ENCODE data around the gene PJA2.
A peak's percentile ranks its signal among the peaks of the same experiment; 100 is the strongest.

Gene PJA2

GRCh38 chr5:109394806-109395205 lies 15.0 kb downstream of the PJA2 start:
- H3K27me3 ChIP-seq = no peaks in the 10 kb centered on the region
- H3K27ac ChIP-seq = peak overlapping the region; percentile 58
- no peak overlapping the region for H3K4me3 ChIP-seq (ENCODE audit: low read depth in 1 of 2, low read length in 1 of 2)
- H3K9me3 ChIP-seq = no peaks in the 10 kb centered on the region
- peaks cover 34 to 38% of the 10 kb centered on the region in 2 experiments for H3K4me1 ChIP-seq (ENCODE audit: control insufficient read depth in 1 of 2, insufficient read depth in 1 of 2, low read depth in 1 of 2, low read length in 1 of 2)
- no peak for TF ChIP-seq CTCF (IDR thresholded peaks at IDR 0.05)
- H3K36me3 ChIP-seq = no peaks in the 10 kb centered on the region

- Histone ChIP-seq H3K36me3 (no peaks in the 10 kb centered on the region), H3K9me3 (no peaks in the 10 kb centered on the region), H3K27me3 (no peaks in the 10 kb centered on the region), H3K4me3 (ENCODE audit: low read depth in 1 of 2, low read length in 1 of 2) (no peak overlapping the region), H3K27ac (no peak overlapping the region), H3K4me1 (ENCODE audit: control insufficient read depth in 1 of 2, insufficient read depth in 1 of 2, low read depth in 1 of 2, low read length in 1 of 2) (peaks cover 22 to 33% of the 10 kb centered on the region in 2 experiments)
- TF ChIP-seq CTCF (IDR thresholded peaks at IDR 0.05) = no peak
Measured at GRCh38 chr5:109390188-109390587, 19.6 kb downstream of the PJA2 start.

GRCh38 chr5:109388407-109388806 lies 21.4 kb downstream of the PJA2 start:
- Histone ChIP-seq H3K9me3 (no peaks in the 10 kb centered on the region), H3K4me1 (ENCODE audit: control insufficient read depth in 1 of 2, insufficient read depth in 1 of 2, low read depth in 1 of 2, low read length in 1 of 2) (peaks cover 6 to 16% of the 10 kb centered on the region in 2 experiments), H3K27me3 (no peaks in the 10 kb centered on the region), H3K4me3 (ENCODE audit: low read depth in 1 of 2, low read length in 1 of 2) (no peak overlapping the region), H3K27ac (peak overlapping the region; percentile 43), H3K36me3 (no peaks in the 10 kb centered on the region)
- TF ChIP-seq CTCF (IDR thresholded peaks at IDR 0.05) = no peak

GRCh38 chr5:109387408-109387974 lies 22.3 kb downstream of the PJA2 start:
- Histone ChIP-seq H3K9me3 (no peaks in the 10 kb centered on the region), H3K4me3 (ENCODE audit: low read depth in 1 of 2, low read length in 1 of 2) (no peak overlapping the region), H3K36me3 (peaks cover 8% of the 10 kb centered on the region), H3K4me1 (ENCODE audit: control insufficient read depth in 1 of 2, insufficient read depth in 1 of 2, low read depth in 1 of 2, low read length in 1 of 2) (peaks cover 0 to 7% of the 10 kb centered on the region in 2 experiments), H3K27me3 (no peaks in the 10 kb centered on the region), H3K27ac (peak overlapping the region; percentile 43)
- TF ChIP-seq CTCF (IDR thresholded peaks at IDR 0.05) = no peak

GRCh38 chr5:109378095-109378494 lies 31.7 kb downstream of the PJA2 start:
- Histone ChIP-seq H3K9me3 (no peaks in the 10 kb centered on the region), H3K36me3 (peaks cover 72% of the 10 kb centered on the region), H3K27me3 (no peaks in the 10 kb centered on the region), H3K4me3 (ENCODE audit: low read depth in 1 of 2, low read length in 1 of 2) (no peak overlapping the region), H3K27ac (peak overlapping the region; percentile 17), H3K4me1 (ENCODE audit: control insufficient read depth in 1 of 2, insufficient read depth in 1 of 2, low read depth in 1 of 2, low read length in 1 of 2) (no peaks in the 10 kb centered on the region)
- TF ChIP-seq CTCF (IDR thresholded peaks at IDR 0.05) = no peak

Data from neutrophil (primary cell).